Sciatic nerve (tissue), 2 donors: Measurements from ENCODE around the gene COL18A1. TPM values are rescaled to one million over a fixed set of nuclear protein-coding genes. Genes with fewer than 3 reads are reported as not detected.

Source experiments
- ATAC-seq: fragments of 200-7000 bp; cut with Tn5 transposase; one replicate; pipeline ENCODE4 v1.9.1; 2020; ENCODE audit warnings: mild to moderate bottlenecking, moderate library complexity
- DNase-seq: peaks from one replicate; pipeline ENCODE4 v3.0.0-alpha.2; 2020; ENCODE audit warnings: low spot score
- intact Hi-C: fragments of 100-400 bp; cut with DNase I; formaldehyde crosslinking; loops from one replicate; pipeline ENCODE4 v1.14.2; 2022
- total RNA-seq: library from RNA; stranded (reverse); fragmentation: NEBNext Ultra II Directional; extraction: Animal tissue kit (Norgen Biotek cat#: 25700); gene quantifications from one replicate; pipeline ENCODE4 v1.2.1, GENCODE V29; 2021
- donor health status: DM: no; HTN: no; CAD: no.
- donor health status: DM: no; HTN: no; CAD: no.

Gene COL18A1
- total RNA-seq, 1 donor from 2014 or later: 129 TPM

- ATAC-seq: no peak
- intact Hi-C loops: loop anchor here (10.0 kb wide), 1 partner anchor 54 kb away; no protein-coding TSS in a partner anchor
- no peak for DNase-seq
Measured at GRCh38 chr21:45480701-45481500, 75.9 kb downstream of the COL18A1 start.

- intact Hi-C loops: loop anchor here (10.0 kb wide), 1 partner anchor 53 kb away; no protein-coding TSS in a partner anchor
- no peak for DNase-seq
- no peak for ATAC-seq
Measured at GRCh38 chr21:45481566-45481965, 76.6 kb downstream of the COL18A1 start.

- ATAC-seq (no peak), DNase-seq (no peak)
- intact Hi-C loops: loop anchor here (10.0 kb wide), 1 partner anchor 53 kb away; no protein-coding TSS in a partner anchor
Measured at GRCh38 chr21:45481977-45482898, 77.3 kb downstream of the COL18A1 start.

- ATAC-seq (peak; percentile 44), DNase-seq (no peak)
- intact Hi-C loops: loop anchor here (10.0 kb wide), 1 partner anchor 52 kb away; no protein-coding TSS in a partner anchor
Measured at GRCh38 chr21:45482899-45483821, 78.2 kb downstream of the COL18A1 start.

GRCh38 chr21:45484318-45484717 lies 79.4 kb downstream of the COL18A1 start:
- DNase-seq (no peak), ATAC-seq (no peak)
- intact Hi-C loops: loop anchor here (10.0 kb wide), 1 partner anchor 50 kb away; no protein-coding TSS in a partner anchor

- intact Hi-C loops: loop anchor here (10.0 kb wide), 1 partner anchor 49 kb away; no protein-coding TSS in a partner anchor
- DNase-seq (no peak), ATAC-seq (no peak)
Measured at GRCh38 chr21:45485686-45486442, 80.9 kb downstream of the COL18A1 start.

GRCh38 chr21:45486443-45487160 lies 81.6 kb downstream of the COL18A1 start:
- intact Hi-C loops: loop anchor here (10.0 kb wide), 1 partner anchor 48 kb away; no protein-coding TSS in a partner anchor
- no peak for DNase-seq
- no peak for ATAC-seq

- ATAC-seq (no peak), DNase-seq (no peak)
- intact Hi-C loops: loop anchor here (10.0 kb wide), 1 partner anchor 48 kb away; no protein-coding TSS in a partner anchor
Measured at GRCh38 chr21:45487161-45487806, 82.3 kb downstream of the COL18A1 start.

- DNase-seq: no peak
- ATAC-seq: no peak
- intact Hi-C loops: loop anchor here (10.0 kb wide), 1 partner anchor 47 kb away; no protein-coding TSS in a partner anchor
Measured at GRCh38 chr21:45487891-45488600, 83.1 kb downstream of the COL18A1 start.

GRCh38 chr21:45488931-45489721 lies 84.2 kb downstream of the COL18A1 start:
- DNase-seq: no peak
- intact Hi-C loops: loop anchor here (10.0 kb wide), 1 partner anchor 46 kb away; no protein-coding TSS in a partner anchor

GRCh38 chr21:45489722-45489982 lies 84.7 kb downstream of the COL18A1 start:
- ATAC-seq (no peak), DNase-seq (no peak)
- intact Hi-C loops: loop anchor here (10.0 kb wide), 1 partner anchor 45 kb away; no protein-coding TSS in a partner anchor

More at GRCh38 chr21:45488931-45489721, 84.2 kb downstream of the COL18A1 start:
- ATAC-seq: no peak

GRCh38 chr21:45490049-45490731 lies 85.2 kb downstream of the COL18A1 start:
- intact Hi-C loops: no loop called here
- DNase-seq: no peak
- no peak for ATAC-seq

GRCh38 chr21:45491056-45491455 lies 86.1 kb downstream of the COL18A1 start:
- no peak for ATAC-seq
- no peak for DNase-seq
- intact Hi-C loops: no loop called here

GRCh38 chr21:45491623-45492022 lies 86.7 kb downstream of the COL18A1 start:
- intact Hi-C loops: no loop called here
- ATAC-seq: no peak

GRCh38 chr21:45492765-45493164 lies 87.8 kb downstream of the COL18A1 start:
- DNase-seq (no peak), ATAC-seq (no peak)
- intact Hi-C loops: no loop called here

More at GRCh38 chr21:45491623-45492022, 86.7 kb downstream of the COL18A1 start:
- no peak for DNase-seq
